T-helper 9 cell (primary cell): ENCODE measurements around the gene MAPKAPK2.

Experiments used
- DNase-seq: peaks from one replicate; pipeline ENCODE4 v3.0.0-alpha.2; 2020

Gene MAPKAPK2

GRCh38 chr1:206782448-206782847 is 97.7 kb downstream of the MAPKAPK2 start:
- no peak for DNase-seq

GRCh38 chr1:206783506-206783905 is 98.8 kb downstream of the MAPKAPK2 start:
- DNase-seq = no peak
